ENCODE results near the gene CDKN1B.

Gene CDKN1B

GRCh38 chr12:12770262-12770661 lies 53.1 kb downstream of the CDKN1B start:
- DNase-seq: no peak

Measured in NCI-H1105 (cell line).